ENCODE data around the gene EPM2AIP1. TPM values are rescaled to one million over a fixed set of nuclear protein-coding genes. Genes with fewer than 3 reads are reported as not detected.

EPM2AIP1 gene
- total and polyA plus RNA-seq, 9 of the 15 experiments (the other 6 are each of a cell fraction or from before 2014, with no cell fraction given), result 6.7 to 44.8 (median 25.2) TPM

- TF ChIP-seq ZBTB5 (IDR thresholded peaks at IDR 0.05) (peak; percentile 59; the same call in 1 of the 2 replicates), RNF219 (CRISPR knock-in tag; IDR thresholded peaks at IDR 0.05) (no peak), SRSF7 (optimal IDR thresholded peaks at IDR 0.05; ENCODE audit: low read depth, low read length) (no peak), HDAC8 (tag; IDR thresholded peaks at IDR 0.05) (no peak; the same call in 1 of the 2 replicates), SREBF2 (CRISPR knock-in tag; IDR thresholded peaks at IDR 0.05) (0 out of 2 replicates have a peak, but pooled peaks have one; percentile 59), ESRRB (CRISPR knock-in tag; IDR thresholded peaks at IDR 0.05; ENCODE audit: borderline replicate concordance) (no peak), CHAMP1 (IDR thresholded peaks at IDR 0.05) (no peak; the same call in 1 of the 2 replicates), SAFB2 (IDR thresholded peaks at IDR 0.05; ENCODE audit: borderline replicate concordance, low read depth, low read length, severe bottlenecking) (no peak), NFE2 (IDR thresholded peaks at IDR 0.05; ENCODE audit: low read depth) (peak; percentile 51), ZSCAN32 (CRISPR knock-in tag; IDR thresholded peaks at IDR 0.05) (0 out of 2 replicates have a peak, but pooled peaks have one; percentile 25), RHOXF2B (CRISPR knock-in tag; conservative IDR thresholded peaks at IDR 0.05) (0 out of 2 replicates have a peak, but pooled peaks have one; percentile 44), ARID4B (CRISPR knock-in tag; IDR thresholded peaks at IDR 0.05) (no peak), CREBBP (IDR thresholded peaks at IDR 0.05; ENCODE audit: low read depth, low read length) (no peak), KAT7 (CRISPR knock-in tag; IDR thresholded peaks at IDR 0.05; ENCODE audit: borderline replicate concordance) (peak; percentile 96), ZNF780A (CRISPR knock-in tag; IDR thresholded peaks at IDR 0.05) (no peak), KDM5B (IDR thresholded peaks at IDR 0.05; ENCODE audit: insufficient replicate concordance, low read depth, low read length) (peak; percentile 82), SMAD1 (IDR thresholded peaks at IDR 0.05; ENCODE audit: low read depth, low read length, partially characterized antibody) (peak; percentile 61)
These were observed at the start of gene EPM2AIP1 (continued) for GRCh38 chr3:36992806-36993325.
